HCT116 (cell line): Measurements from ENCODE around the gene SH3BP1. TPM values are rescaled to one million over a fixed set of nuclear protein-coding genes. Genes with fewer than 3 reads are reported as not detected.

Experiments
- ATAC-seq: fragments of 200-7000 bp; cut with Tn5 transposase; 2 replicates; pipeline ENCODE4 v1.9.1; 2020; ENCODE audit warnings: mild to moderate bottlenecking, moderate library complexity
- BruUV-seq: library from RNA; stranded (reverse); fragments of 400-500 nt; replicated peaks from 2 replicates; lab custom pipeline; 2021; lab: Mats Ljungman, UMichigan
- CTCF ChIA-PET: fragments of 300-600 bp; sonication (Branson Sonifier 250); formaldehyde crosslinking; loops from one replicate; lab custom pipeline; 2021; ENCODE audit warnings: antibody characterized with exemption; lab: Charles Lee
- POLR2A ChIA-PET: fragments of 300-600, 350-600 bp; sonication (Branson Sonifier 250); formaldehyde crosslinking; loops from one replicate; lab custom pipeline; 2021; ENCODE audit warnings: antibody characterized with exemption; lab: Charles Lee
- RAD21 ChIA-PET, 2 experiments: fragments of 300-600 bp; sonication (Branson Sonifier 250); formaldehyde crosslinking; loops; one replicate each; lab custom pipeline; 2023; ENCODE audit warnings: low total read pairs in 2 of 2; ENCODE audit not compliant: uncharacterized antibody in 2 of 2, unreplicated experiment in 2 of 2, low non-redundant PET in 1 of 2; lab: Charles Lee
- DNase-seq: peaks from one replicate; pipeline ENCODE4 v3.0.0-alpha.2; 2010; ENCODE audit warnings: low read depth, low spot score
- H2AFZ ChIP-seq: fragments of 200-600 bp; shearing (Covaris generic), sonication (generic); 2 replicates; pipeline ENCODE4 v1.6.1; 2017; ENCODE audit warnings: low read depth, mixed run types, mixed read lengths, antibody characterized with exemption, low read length; ENCODE audit not compliant: poor library complexity, severe bottlenecking
- H3K27ac ChIP-seq: 2 replicates; pipeline ENCODE4 v1.5.1; 2012; ENCODE audit warnings: low read depth, low read length
- H3K27me3 ChIP-seq: fragments of 200-600 bp; sonication (generic); 2 replicates; pipeline ENCODE4 v1.6.1; 2016; ENCODE audit warnings: mixed run types, low read length, mixed read lengths; ENCODE audit not compliant: insufficient read depth
- H3K36me3 ChIP-seq, 2 experiments: fragments of 200-500 bp in 1 of 2; fragments of 200-600 bp in 1 of 2; sonication (Bioruptor generic) in 1 of 2; sonication (generic) in 1 of 2; 2 replicates each; pipeline versions ENCODE4 v1.5.1 to v1.6.1; 2014 to 2016; ENCODE audit warnings: low read length in 2 of 2, inconsistent platforms in 1 of 2, mixed read lengths in 1 of 2, mixed run types in 1 of 2; ENCODE audit not compliant: insufficient read depth in 2 of 2, control insufficient read depth in 1 of 2
- H3K4me1 ChIP-seq, 2 experiments: fragments of 200-600 bp in 1 of 2; sonication (generic) in 1 of 2; 2 replicates each; pipeline versions ENCODE4 v1.5.1 to v1.6.1; 2012 to 2017; ENCODE audit warnings: low read length in 2 of 2, inconsistent platforms in 1 of 2, mild to moderate bottlenecking in 1 of 2, mixed read lengths in 1 of 2, mixed run types in 1 of 2, moderate library complexity in 1 of 2; ENCODE audit not compliant: insufficient read depth in 2 of 2, control insufficient read depth in 1 of 2
- H3K4me2 ChIP-seq: fragments of 200-600 bp; sonication (generic); 2 replicates; pipeline ENCODE4 v1.6.1; 2017; ENCODE audit warnings: mixed run types, low read length, mixed read lengths
- H3K4me3 ChIP-seq, 2 experiments: fragments of 200-600 bp in 1 of 2; sonication (generic) in 1 of 2; replicated peaks in 1 of 2; 2 replicates each; pipeline ENCODE4 v1.5.1; 2011 to 2016; ENCODE audit warnings: low read length in 2 of 2, control low read depth in 1 of 2, low read depth in 1 of 2, mild to moderate bottlenecking in 1 of 2, mixed read lengths in 1 of 2, mixed run types in 1 of 2
- H3K79me2 ChIP-seq: fragments of 200-600 bp; sonication (generic); 2 replicates; pipeline ENCODE4 v1.6.1; 2017; ENCODE audit warnings: mild to moderate bottlenecking, mixed run types, low read length, moderate library complexity, mixed read lengths; ENCODE audit not compliant: insufficient read depth
- H3K9ac ChIP-seq: fragments of 200-600 bp; sonication (generic); 2 replicates; pipeline ENCODE4 v1.6.1; 2016; ENCODE audit warnings: low read length, mixed read lengths
- H3K9me2 ChIP-seq: fragments of 200-600 bp; sonication (generic), shearing (Covaris generic); 2 replicates; pipeline ENCODE4 v1.6.1; 2017; ENCODE audit warnings: mixed run types, mild to moderate bottlenecking, moderate library complexity; ENCODE audit not compliant: insufficient read depth
- H3K9me3 ChIP-seq, 2 experiments: fragments of 200-500 bp in 1 of 2; fragments of 200-600 bp in 1 of 2; sonication (Bioruptor generic) in 1 of 2; sonication (generic) in 1 of 2; 2 replicates each; pipeline ENCODE4 v1.6.1; 2014 to 2017; ENCODE audit warnings: low read length in 2 of 2, mixed read lengths in 2 of 2, inconsistent platforms in 1 of 2, low read depth in 1 of 2, mild to moderate bottlenecking in 1 of 2, mixed run types in 1 of 2, moderate library complexity in 1 of 2; ENCODE audit not compliant: control insufficient read depth in 1 of 2, insufficient read depth in 1 of 2
- H4K20me1 ChIP-seq: fragments of 200-600 bp; sonication (generic), shearing (Covaris generic); 2 replicates; pipeline ENCODE4 v1.6.1; 2017; ENCODE audit warnings: mixed run types, mild to moderate bottlenecking, moderate library complexity; ENCODE audit not compliant: insufficient read depth
- ELF1 ChIP-seq: IDR thresholded peaks from 2 replicates; pipeline ENCODE4 v1.6.1; 2012; ENCODE audit warnings: low read depth, borderline replicate concordance
- FOSL1 ChIP-seq: IDR thresholded peaks from 2 replicates; pipeline ENCODE4 v1.6.1; 2012; ENCODE audit warnings: low read depth
- JUND ChIP-seq: IDR thresholded peaks from 2 replicates; pipeline ENCODE4 v1.6.1; 2012
- SIN3A ChIP-seq: IDR thresholded peaks from 2 replicates; pipeline ENCODE4 v1.6.1; 2012; ENCODE audit warnings: low read depth
- ZFX ChIP-seq: fragments of 450-650 bp; IDR thresholded peaks from 2 replicates; pipeline ENCODE4 v1.6.1; 2017
- intact Hi-C: fragments of 100-400 bp; cut with micrococcal nuclease; formaldehyde crosslinking; loops from 2 replicates; pipeline ENCODE4 v1.10.0; 2022
- total RNA-seq: library from RNA; stranded (reverse); gene quantifications from one replicate; pipeline ENCODE4 v1.2.1, GENCODE V29; 2021; ENCODE audit not compliant: unreplicated experiment
- TF ChIP-seq, protein P1 (sequence below): IDR thresholded peaks from 2 replicates; pipeline ENCODE4 v1.6.1; 2011; ENCODE audit warnings: mild to moderate bottlenecking, low read length, moderate library complexity; ENCODE audit not compliant: insufficient replicate concordance; ENCODE audit errors: extremely low read depth

The SH3BP1 gene
- total RNA-seq, 1 experiment from 2014 or later: 48.4 TPM

DNA sequence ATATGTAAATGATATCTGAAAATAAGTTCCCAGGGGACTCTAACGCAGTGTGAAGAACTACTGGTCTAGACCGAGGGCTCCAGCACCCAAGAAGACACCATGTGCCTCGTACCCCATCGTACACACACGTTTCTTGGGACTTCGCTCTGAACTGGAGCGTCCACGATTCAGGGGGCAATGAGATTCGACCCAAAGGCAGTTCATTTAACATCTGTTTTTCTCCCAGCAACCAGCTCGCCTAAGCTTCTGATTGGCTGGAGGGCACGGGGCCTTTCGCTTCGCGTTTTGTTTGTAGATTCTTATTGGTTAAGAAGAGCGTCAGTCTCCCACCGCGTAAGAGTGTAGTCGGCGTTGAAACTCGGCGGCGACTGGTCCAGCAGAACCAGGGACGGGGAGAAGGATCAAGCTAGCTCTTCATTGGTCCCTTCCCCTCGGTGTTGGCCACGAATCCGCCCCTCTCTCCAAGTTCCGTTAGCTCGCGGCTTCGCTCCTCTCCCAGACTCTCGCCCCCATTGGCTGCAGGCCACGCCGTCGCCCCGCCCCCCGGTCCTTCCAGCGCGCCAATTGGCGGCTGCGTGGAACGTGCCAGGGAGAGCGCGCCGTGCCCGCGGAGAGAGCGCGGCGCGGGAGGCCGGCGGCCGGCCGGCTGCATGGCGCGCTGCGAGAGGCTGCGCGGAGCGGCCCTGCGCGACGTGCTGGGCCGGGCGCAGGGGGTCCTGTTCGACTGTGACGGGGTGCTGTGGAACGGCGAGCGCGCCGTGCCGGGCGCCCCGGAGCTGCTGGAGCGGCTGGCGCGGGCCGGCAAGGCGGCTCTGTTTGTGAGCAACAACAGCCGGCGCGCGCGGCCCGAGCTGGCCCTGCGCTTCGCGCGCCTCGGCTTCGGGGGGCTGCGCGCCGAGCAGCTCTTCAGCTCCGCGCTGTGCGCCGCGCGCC is 18.9 kb downstream of the SH3BP1 start, which contains the start of gene PDXP (continued):
- peak; percentile 67; the same call in 1 of the 2 replicates for TF ChIP-seq SIN3A
- TF ChIP-seq, protein P1, sequence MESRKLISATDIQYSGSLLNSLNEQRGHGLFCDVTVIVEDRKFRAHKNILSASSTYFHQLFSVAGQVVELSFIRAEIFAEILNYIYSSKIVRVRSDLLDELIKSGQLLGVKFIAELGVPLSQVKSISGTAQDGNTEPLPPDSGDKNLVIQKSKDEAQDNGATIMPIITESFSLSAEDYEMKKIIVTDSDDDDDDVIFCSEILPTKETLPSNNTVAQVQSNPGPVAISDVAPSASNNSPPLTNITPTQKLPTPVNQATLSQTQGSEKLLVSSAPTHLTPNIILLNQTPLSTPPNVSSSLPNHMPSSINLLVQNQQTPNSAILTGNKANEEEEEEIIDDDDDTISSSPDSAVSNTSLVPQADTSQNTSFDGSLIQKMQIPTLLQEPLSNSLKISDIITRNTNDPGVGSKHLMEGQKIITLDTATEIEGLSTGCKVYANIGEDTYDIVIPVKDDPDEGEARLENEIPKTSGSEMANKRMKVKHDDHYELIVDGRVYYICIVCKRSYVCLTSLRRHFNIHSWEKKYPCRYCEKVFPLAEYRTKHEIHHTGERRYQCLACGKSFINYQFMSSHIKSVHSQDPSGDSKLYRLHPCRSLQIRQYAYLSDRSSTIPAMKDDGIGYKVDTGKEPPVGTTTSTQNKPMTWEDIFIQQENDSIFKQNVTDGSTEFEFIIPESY: no peak
- TF ChIP-seq, all 23 proteins: peak for 7

GRCh38 chr22:37659066-37659896 is 19.8 kb downstream of the SH3BP1 start:
- intact Hi-C loops: no loop called here
- Histone ChIP-seq H3K4me2 (peak overlapping the region; percentile 97), H2AFZ (no peak overlapping the region), H4K20me1 (no peaks in the 10 kb centered on the region), H3K36me3 (peaks cover 2 to 11% of the 10 kb centered on the region in 2 experiments; a peak in 1 of 4 replicates), H3K4me1 (peaks cover 11 to 30% of the 10 kb centered on the region in 2 experiments; a peak in 3 of 4 replicates), H3K9ac (peak overlapping the region; percentile 88), H3K9me3 (no peaks in the 10 kb centered on the region), H3K9me2 (no peaks in the 10 kb centered on the region), H3K79me2 (peaks cover 46% of the 10 kb centered on the region), H3K27me3 (no peaks in the 10 kb centered on the region), H3K27ac (peak overlapping the region; percentile 86), H3K4me3 (peak overlapping the region; percentile 86 to 93)
- no TSS peak for BruUV-seq
- no peak for TF ChIP-seq ELF1
- TF ChIP-seq ZFX: 0 out of 2 replicates have a peak, but pooled peaks have one; percentile 55
- TF ChIP-seq JUND: no peak
- no peak for TF ChIP-seq FOSL1
- ATAC-seq: no peak; the same call in 1 of the 2 replicates
- RAD21 ChIA-PET: interaction anchor here in 1 of 2 experiments (0.5 kb wide), 1 partner anchor 11 kb away, joined by 3 read pairs; no protein-coding TSS in a partner anchor
- CTCF ChIA-PET: interaction anchor here (1.3 to 2.2 kb wide), 2 partner anchors 16 kb away, joined by 5 to 38 read pairs; partner anchors contain the start of gene LGALS1
- POLR2A ChIA-PET: interaction anchor here (1.9 to 3.6 kb wide), 2 partner anchors 8 to 16 kb away, joined by 21 to 71 read pairs; partner anchors contain the start of gene LGALS1
- DNase-seq: no peak
